K562 (cell line): ENCODE measurements around the gene SYVN1. TPM values are rescaled to one million over a fixed set of nuclear protein-coding genes. Genes with fewer than 3 reads are reported as not detected.

Experiments
- ATAC-seq: fragments of 200-7000 bp; cut with Tn5 transposase; 3 replicates; pipeline ENCODE4 v1.9.1; 2020; ENCODE audit warnings: moderate library complexity
- BruUV-seq: library from RNA; stranded (reverse); fragments of 400-500 nt; replicated peaks from 2 replicates; lab custom pipeline; 2021; lab: Mats Ljungman, UMichigan
- CTCF ChIA-PET: fragments of 300-600 bp; formaldehyde crosslinking; extraction: SDS; loops from one replicate; lab custom pipeline; 2021; ENCODE audit warnings: low intra/inter-chr PET ratio; lab: Yijun Ruan, JAX
- POLR2A ChIA-PET: fragments of 300-600, 350-650 bp; sonication (Branson Sonifier 250); formaldehyde crosslinking; extraction: SDS; loops from one replicate; lab custom pipeline; 2021; ENCODE audit warnings: antibody characterized with exemption, inconsistent platforms; lab: Yijun Ruan, JAX
- DNase-seq, 4 experiments: peaks; one replicate each; pipeline versions ENCODE4 v3.0.0 to v3.0.0-alpha.2; 2011 to 2018; ENCODE audit warnings: low spot score in 3 of 4, mixed read lengths in 3 of 4; ENCODE audit errors: extremely low read depth in 1 of 4
- FAIRE-seq: peaks from 2 replicates; lab custom pipeline; 2011; peaks lifted over from hg19 to GRCh38; lab: Jason Lieb, UNC
- H2AFZ ChIP-seq: 2 replicates; pipeline ENCODE4 v1.6.0; 2011; ENCODE audit warnings: low read depth, low read length, control low read depth, inconsistent platforms
- H3K27ac ChIP-seq: fragments of 200-600 bp; 3 replicates; pipeline ENCODE4 v1.8.0; 2011; ENCODE audit warnings: low read depth, mild to moderate bottlenecking, control low read depth, inconsistent platforms, low read length, moderate library complexity, mixed read lengths; ENCODE audit errors: extremely low read depth
- H3K27me3 ChIP-seq, 2 experiments: fragments of 300-600 bp in 1 of 2; 2 replicates in 1 of 2; 3 replicates in 1 of 2; pipeline versions ENCODE4 v1.6.0 to v1.8.0; 2011; ENCODE audit warnings: inconsistent platforms in 2 of 2, low read length in 2 of 2, mild to moderate bottlenecking in 1 of 2, mixed read lengths in 1 of 2, moderate library complexity in 1 of 2; ENCODE audit not compliant: control insufficient read depth in 2 of 2, insufficient read depth in 2 of 2
- H3K36me3 ChIP-seq: fragments of 300-600 bp; 3 replicates; pipeline ENCODE4 v1.8.0; 2011; ENCODE audit warnings: mild to moderate bottlenecking, low read length, inconsistent platforms; ENCODE audit not compliant: control insufficient read depth, insufficient read depth
- H3K4me1 ChIP-seq, 2 experiments: fragments of 200-600 bp in 1 of 2; replicated peaks in 1 of 2; 2 replicates in 1 of 2; 3 replicates in 1 of 2; pipeline versions ENCODE4 v1.5.1 to v1.8.0; 2011; ENCODE audit warnings: inconsistent platforms in 2 of 2, low read length in 2 of 2, mild to moderate bottlenecking in 1 of 2, mixed read lengths in 1 of 2, moderate library complexity in 1 of 2; ENCODE audit not compliant: control insufficient read depth in 2 of 2, insufficient read depth in 2 of 2
- H3K4me2 ChIP-seq: 2 replicates; pipeline ENCODE4 v1.6.1; 2011; ENCODE audit warnings: low read length, control low read depth, inconsistent platforms, mixed read lengths; ENCODE audit not compliant: insufficient read depth
- H3K4me3 ChIP-seq: fragments of 200-600 bp; sonication (generic), shearing (Covaris generic); 2 replicates; pipeline ENCODE4 v1.5.1; 2016; ENCODE audit warnings: control low read depth, inconsistent platforms
- H3K79me2 ChIP-seq: fragments of 200-600 bp; 3 replicates; pipeline ENCODE4 v1.8.0; 2011; ENCODE audit warnings: low read length, inconsistent platforms; ENCODE audit not compliant: control insufficient read depth, insufficient read depth
- H3K9ac ChIP-seq, 2 experiments: 2 replicates each; pipeline versions ENCODE4 v1.6.0 to v1.6.1; 2011; ENCODE audit warnings: low read depth in 2 of 2, low read length in 2 of 2, control low read depth in 1 of 2, inconsistent platforms in 1 of 2, mild to moderate bottlenecking in 1 of 2, mixed read lengths in 1 of 2; ENCODE audit not compliant: insufficient read depth in 1 of 2
- H3K9me1 ChIP-seq: one replicate; pipeline ENCODE4 v1.6.0; 2011; ENCODE audit warnings: inconsistent platforms, mild to moderate bottlenecking, low read length, moderate library complexity; ENCODE audit not compliant: control insufficient read depth, insufficient read depth
- H3K9me3 ChIP-seq: replicated peaks from 2 replicates; pipeline ENCODE4 v1.5.1; 2011; ENCODE audit warnings: low read depth, low read length, inconsistent platforms; ENCODE audit not compliant: control insufficient read depth, insufficient read depth
- H4K20me1 ChIP-seq: replicated peaks from 2 replicates; pipeline ENCODE4 v1.6.1; 2011; ENCODE audit warnings: low read length, inconsistent platforms, mixed read lengths; ENCODE audit not compliant: control insufficient read depth, insufficient read depth
- BMI1 ChIP-seq: fragments of 150-350 bp; IDR thresholded peaks from 2 replicates; pipeline ENCODE4 v1.6.1; 2014; ENCODE audit warnings: low read length
- CTBP1 ChIP-seq: fragments of 450-650 bp; IDR thresholded peaks from 2 replicates; pipeline ENCODE4 v1.6.1; 2016; ENCODE audit warnings: borderline replicate concordance
- FOXA1 ChIP-seq: fragments of 450-650 bp; IDR thresholded peaks from 2 replicates; pipeline ENCODE4 v1.6.1; 2016; ENCODE audit warnings: mild to moderate bottlenecking, borderline replicate concordance
- HIVEP1 ChIP-seq: fragments of 250-450 bp; sonication (Bioruptor Pico); IDR thresholded peaks from 2 replicates; pipeline ENCODE4 v1.4.0; 2020; ENCODE audit warnings: mild to moderate bottlenecking
- HMG20A ChIP-seq: fragments of 450-650 bp; formaldehyde crosslinking; conservative IDR thresholded peaks from 2 replicates; pipeline ENCODE4 v1.4.0; 2020; ENCODE audit warnings: mild to moderate bottlenecking, mixed read lengths
- KLF13 ChIP-seq: fragments of 450-650 bp; IDR thresholded peaks from 2 replicates; pipeline ENCODE4 v1.6.1; 2016; ENCODE audit warnings: missing genetic modification characterization, low read depth, mild to moderate bottlenecking, missing compliant biosample characterization, moderate library complexity, borderline replicate concordance
- MAZ ChIP-seq, 2 experiments: fragments of 450-650 bp in 1 of 2; sonication (generic) in 1 of 2; formaldehyde crosslinking; IDR thresholded peaks in 1 of 2; conservative IDR thresholded peaks in 1 of 2; 2 replicates each; pipeline versions ENCODE4 v1.4.0 to v1.5.0; 2020; ENCODE audit warnings: mild to moderate bottlenecking in 1 of 2, missing genetic modification reagents in 1 of 2
- RBM22 ChIP-seq: fragments of 200-400 bp; formaldehyde crosslinking; IDR thresholded peaks from 2 replicates; pipeline ENCODE4 v1.6.1; 2018; ENCODE audit warnings: low read length, low read depth; ENCODE audit not compliant: poor library complexity, severe bottlenecking
- ZBED1 ChIP-seq: IDR thresholded peaks from 2 replicates; pipeline ENCODE4 v1.6.1; 2014
- ZFP1 ChIP-seq: fragments of 450-650 bp; formaldehyde crosslinking; IDR thresholded peaks from 2 replicates; pipeline ENCODE4 v1.4.0; 2020; ENCODE audit warnings: mild to moderate bottlenecking, mixed read lengths
- ZFP30 ChIP-seq: fragments of 250-450 bp; sonication (Bioruptor Pico); IDR thresholded peaks from 2 replicates; pipeline ENCODE4 v1.8.0; 2022; ENCODE audit warnings: moderate library complexity, mild to moderate bottlenecking, inconsistent platforms, borderline replicate concordance
- ZNF551 ChIP-seq: fragments of 250-450 bp; sonication (Bioruptor Pico); IDR thresholded peaks from 2 replicates; pipeline ENCODE4 v1.5.0; 2021; ENCODE audit warnings: mild to moderate bottlenecking, moderate library complexity
- ZNF696 ChIP-seq: fragments of 250-450 bp; sonication (Bioruptor Pico); conservative IDR thresholded peaks from 2 replicates; pipeline ENCODE4 v1.4.0; 2020; ENCODE audit warnings: mild to moderate bottlenecking, moderate library complexity
- ZNF785 ChIP-seq: fragments of 250-450 bp; sonication (Bioruptor Pico); IDR thresholded peaks from 2 replicates; pipeline ENCODE4 v1.4.0; 2020; ENCODE audit warnings: mild to moderate bottlenecking
- ZZZ3 ChIP-seq: fragments of 450-650 bp; IDR thresholded peaks from 2 replicates; pipeline ENCODE4 v1.6.1; 2016; ENCODE audit warnings: antibody characterized with exemption, mild to moderate bottlenecking, moderate library complexity
- WGBS: fragments of 100-300 bp; shearing (Covaris generic); methylation state at CpG from one replicate; pipeline ENCODE4 v1.1.6; 2016; ENCODE audit warnings: low coverage, mixed read lengths; ENCODE audit not compliant: insufficient coverage; ENCODE audit errors: missing lambda C conversion rate; 5-methylcytosine and 5-hydroxymethylcytosine counted together
- in situ Hi-C: fragments of 300-500 bp; cut with MboI; formaldehyde crosslinking; loops from 4 replicates; pipeline ENCODE4 v1.15.0; 2018; ENCODE audit warnings: inconsistent platforms, mixed read lengths
- intact Hi-C: fragments of 100-400 bp; cut with micrococcal nuclease; formaldehyde crosslinking; loops from 2 replicates; pipeline ENCODE4 v1.14.2; 2022
- polyA plus RNA-seq, 8 experiments: library from polyadenylated mRNA; depleted of rRNA in 4 of 8; stranded (reverse) in 5 of 8; unstranded in 3 of 8; fragments of >200 nt; fragmentation: Nextera tagmentation in 2 of 8; fragmentation: Illumina TruSeq in 1 of 8; extraction: Ambion mirVana in 2 of 8; extraction: Trizol in 1 of 8; gene quantifications; 2 replicates each; pipeline versions ENCODE4 v1.2.1 to v1.2.3, GENCODE V29; 2011 to 2014; ENCODE audit warnings: inconsistent platforms in 1 of 8, missing spikeins in 1 of 8
- total RNA-seq, 7 experiments: library from RNA; depleted of rRNA in 6 of 7; stranded (reverse); fragments of >200 nt in 6 of 7; fragmentation: Illumina TruSeq in 2 of 7; extraction: Trizol in 2 of 7; gene quantifications; 2 replicates each; pipeline versions ENCODE4 v1.2.1 to v1.2.3, GENCODE V29; 2011 to 2021; ENCODE audit warnings: low replicate concordance in 1 of 7
- TF ChIP-seq, protein P1 (sequence below): fragments of 250-450 bp; sonication (Bioruptor Pico); IDR thresholded peaks from 2 replicates; pipeline ENCODE4 v1.5.0; 2021
- TF ChIP-seq, protein P2 (sequence below): fragments of 450-650 bp; IDR thresholded peaks from 2 replicates; pipeline ENCODE4 v1.6.1; 2018; ENCODE audit warnings: mild to moderate bottlenecking, low read depth; ENCODE audit not compliant: partially characterized antibody
- TF ChIP-seq, protein P3 (sequence below): fragments of 450-650 bp; IDR thresholded peaks from 2 replicates; pipeline ENCODE4 v1.6.1; 2017; ENCODE audit warnings: mild to moderate bottlenecking, moderate library complexity

Gene SYVN1
- total and polyA plus RNA-seq, 9 of the 15 experiments (the other 6 are each of a cell fraction or from before 2014, with no cell fraction given): 0.41 to 47.4 (median 9.9) TPM

DNA sequence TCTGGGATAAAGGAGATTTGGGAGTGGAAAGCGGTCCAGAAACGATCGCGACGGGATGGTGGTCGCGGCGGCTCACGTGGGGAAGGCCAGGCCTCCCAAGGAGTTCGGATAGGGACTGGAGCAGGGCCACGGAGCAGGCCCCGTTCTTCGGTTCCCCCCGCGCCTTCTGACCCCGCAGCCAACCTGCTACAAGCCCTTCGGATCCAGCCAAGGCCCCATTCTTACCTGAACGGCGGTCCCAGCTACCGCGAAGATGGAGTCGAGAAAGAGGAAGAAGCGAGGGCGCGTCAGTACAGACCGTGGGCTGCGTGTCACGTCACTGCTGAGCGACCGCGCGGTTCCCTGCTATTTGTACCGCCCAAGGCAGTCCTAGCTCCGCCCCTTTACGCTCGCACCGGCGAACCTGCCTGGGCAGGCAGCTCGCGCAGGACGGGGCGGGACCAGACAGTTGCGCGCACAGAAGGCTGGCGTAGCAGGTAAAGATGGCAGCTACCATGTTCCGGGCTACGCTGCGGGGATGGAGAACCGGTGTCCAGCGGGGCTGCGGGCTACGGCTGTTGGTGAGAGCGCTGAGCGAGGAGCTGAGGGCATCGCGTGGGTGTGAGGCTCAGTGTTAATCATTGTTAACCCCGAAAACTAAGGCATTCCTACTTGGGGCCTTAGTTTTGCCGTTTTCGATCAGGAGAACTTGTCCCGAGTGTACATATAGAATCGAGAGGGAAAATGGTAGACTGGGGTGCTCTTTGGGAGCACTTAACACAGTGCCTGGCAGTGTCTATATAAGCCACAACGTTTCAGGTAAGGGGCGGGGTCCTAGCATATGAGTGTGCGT is 12.2 kb downstream of the SYVN1 start, which contains the start of the genes FAU and MRPL49:
Gene FAU (minus strand): TSS at position 270 of the 832 bp plus-strand sequence. CDS start 321 bp downstream, outside the sequence.
Gene MRPL49 (plus strand): TSS at position 457 of the 832 bp plus-strand sequence. CDS start 26 bp downstream, at position 483.
- H2AFZ ChIP-seq: peak within 1 kb of the TSS; percentile 90
- POLR2A ChIA-PET: interaction anchor here (0.6 to 9.5 kb wide), 31 partner anchors 10 to 378 kb away, joined by 3 to 182 read pairs (median 3); partner anchors contain the start of genes CAPN1, MAJIN, NEAT1 and POLA2
- H3K4me1 ChIP-seq: peaks cover 13 to 22% of the 10 kb centered on the region in 2 experiments; a peak in 4 of 5 replicates
- peak; percentile 89 to 99 (median 93) for DNase-seq
- peak within 1 kb of the TSS; percentile 100 for H3K4me2 ChIP-seq
- TSS peak; percentile 68 for BruUV-seq
- intact Hi-C loops: loop anchor here (2.0 kb wide), 1 partner anchor 59 kb away; the partner anchor contains the start of gene CAPN1
- peak; percentile 96 for FAIRE-seq
- CTCF ChIA-PET: interaction anchor here (0.6 to 0.7 kb wide), 2 partner anchors 10 to 135 kb away, joined by 3 read pairs; no protein-coding TSS in a partner anchor
- ATAC-seq: peak; percentile 92
- H3K4me3 ChIP-seq: peak within 1 kb of the TSS; percentile 98
- H3K9ac ChIP-seq: peak within 1 kb of the TSS; percentile 98
- peaks cover 4% of the 10 kb centered on the region; the same call in 1 of the 2 replicates for H4K20me1 ChIP-seq
- H3K9me1 ChIP-seq: no peaks in the 10 kb centered on the region
- H3K36me3 ChIP-seq: peaks cover 73% of the 10 kb centered on the region
- in situ Hi-C loops: no loop called here
- H3K9me3 ChIP-seq: no peaks in the 10 kb centered on the region
- H3K79me2 ChIP-seq: peaks cover 61% of the 10 kb centered on the region
- no peaks in the 10 kb centered on the region for H3K27me3 ChIP-seq
- H3K27ac ChIP-seq: peak within 1 kb of the TSS; percentile 96
- 1% methylated on average over 54 of the region's 64 CpGs for WGBS
- TF ChIP-seq FOXA1 (no peak), CTBP1 (peak; percentile 80), RBM22 (no peak), BMI1 (no peak), ZZZ3 (no peak), ZFP1 (CRISPR knock-in tag) (no peak), HIVEP1 (CRISPR knock-in tag) (no peak), ZNF785 (CRISPR knock-in tag) (no peak), HMG20A (no peak), ZBED1 (0 out of 2 replicates have a peak, but pooled peaks have one; percentile 35), ZFP30 (CRISPR knock-in tag) (no peak), KLF13 (tag) (no peak), ZNF551 (CRISPR knock-in tag) (no peak), MAZ (CRISPR knock-in tag; conservative IDR thresholded peaks at IDR 0.05 in 1 of 2, IDR thresholded peaks at IDR 0.05 in 1 of 2) (peak in 1 of 2 experiments; percentile 32), ZNF696 (CRISPR knock-in tag) (no peak)
- TF ChIP-seq, protein P1, sequence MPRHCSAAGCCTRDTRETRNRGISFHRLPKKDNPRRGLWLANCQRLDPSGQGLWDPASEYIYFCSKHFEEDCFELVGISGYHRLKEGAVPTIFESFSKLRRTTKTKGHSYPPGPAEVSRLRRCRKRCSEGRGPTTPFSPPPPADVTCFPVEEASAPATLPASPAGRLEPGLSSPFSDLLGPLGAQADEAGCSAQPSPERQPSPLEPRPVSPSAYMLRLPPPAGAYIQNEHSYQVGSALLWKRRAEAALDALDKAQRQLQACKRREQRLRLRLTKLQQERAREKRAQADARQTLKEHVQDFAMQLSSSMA (CRISPR knock-in tag): no peak
- TF ChIP-seq, protein P2, sequence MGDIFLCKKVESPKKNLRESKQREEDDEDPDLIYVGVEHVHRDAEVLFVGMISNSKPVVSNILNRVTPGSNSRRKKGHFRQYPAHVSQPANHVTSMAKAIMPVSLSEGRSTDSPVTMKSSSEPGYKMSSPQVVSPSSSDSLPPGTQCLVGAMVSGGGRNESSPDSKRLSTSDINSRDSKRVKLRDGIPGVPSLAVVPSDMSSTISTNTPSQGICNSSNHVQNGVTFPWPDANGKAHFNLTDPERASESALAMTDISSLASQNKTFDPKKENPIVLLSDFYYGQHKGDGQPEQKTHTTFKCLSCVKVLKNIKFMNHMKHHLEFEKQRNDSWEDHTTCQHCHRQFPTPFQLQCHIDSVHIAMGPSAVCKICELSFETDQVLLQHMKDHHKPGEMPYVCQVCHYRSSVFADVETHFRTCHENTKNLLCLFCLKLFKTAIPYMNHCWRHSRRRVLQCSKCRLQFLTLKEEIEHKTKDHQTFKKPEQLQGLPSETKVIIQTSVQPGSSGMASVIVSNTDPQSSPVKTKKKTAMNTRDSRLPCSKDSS: no peak
- TF ChIP-seq, protein P3, sequence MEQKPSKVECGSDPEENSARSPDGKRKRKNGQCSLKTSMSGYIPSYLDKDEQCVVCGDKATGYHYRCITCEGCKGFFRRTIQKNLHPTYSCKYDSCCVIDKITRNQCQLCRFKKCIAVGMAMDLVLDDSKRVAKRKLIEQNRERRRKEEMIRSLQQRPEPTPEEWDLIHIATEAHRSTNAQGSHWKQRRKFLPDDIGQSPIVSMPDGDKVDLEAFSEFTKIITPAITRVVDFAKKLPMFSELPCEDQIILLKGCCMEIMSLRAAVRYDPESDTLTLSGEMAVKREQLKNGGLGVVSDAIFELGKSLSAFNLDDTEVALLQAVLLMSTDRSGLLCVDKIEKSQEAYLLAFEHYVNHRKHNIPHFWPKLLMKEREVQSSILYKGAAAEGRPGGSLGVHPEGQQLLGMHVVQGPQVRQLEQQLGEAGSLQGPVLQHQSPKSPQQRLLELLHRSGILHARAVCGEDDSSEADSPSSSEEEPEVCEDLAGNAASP: no peak
